HG02588 (cell line): Measurements from ENCODE around the gene EML1.
"Not testable (repeated sequence)": the region's sequence is repeated elsewhere in the genome, so short reads cannot be mapped to it uniquely, and the experiment has no call there.

Experiments
- ATAC-seq: cut with Tn5 transposase; IDR thresholded peaks from one replicate; pipeline ENCODE4 v1.9.1; 2021; ENCODE audit warnings: mild to moderate bottlenecking, moderate library complexity; ENCODE audit not compliant: unreplicated experiment

Gene EML1

DNA sequence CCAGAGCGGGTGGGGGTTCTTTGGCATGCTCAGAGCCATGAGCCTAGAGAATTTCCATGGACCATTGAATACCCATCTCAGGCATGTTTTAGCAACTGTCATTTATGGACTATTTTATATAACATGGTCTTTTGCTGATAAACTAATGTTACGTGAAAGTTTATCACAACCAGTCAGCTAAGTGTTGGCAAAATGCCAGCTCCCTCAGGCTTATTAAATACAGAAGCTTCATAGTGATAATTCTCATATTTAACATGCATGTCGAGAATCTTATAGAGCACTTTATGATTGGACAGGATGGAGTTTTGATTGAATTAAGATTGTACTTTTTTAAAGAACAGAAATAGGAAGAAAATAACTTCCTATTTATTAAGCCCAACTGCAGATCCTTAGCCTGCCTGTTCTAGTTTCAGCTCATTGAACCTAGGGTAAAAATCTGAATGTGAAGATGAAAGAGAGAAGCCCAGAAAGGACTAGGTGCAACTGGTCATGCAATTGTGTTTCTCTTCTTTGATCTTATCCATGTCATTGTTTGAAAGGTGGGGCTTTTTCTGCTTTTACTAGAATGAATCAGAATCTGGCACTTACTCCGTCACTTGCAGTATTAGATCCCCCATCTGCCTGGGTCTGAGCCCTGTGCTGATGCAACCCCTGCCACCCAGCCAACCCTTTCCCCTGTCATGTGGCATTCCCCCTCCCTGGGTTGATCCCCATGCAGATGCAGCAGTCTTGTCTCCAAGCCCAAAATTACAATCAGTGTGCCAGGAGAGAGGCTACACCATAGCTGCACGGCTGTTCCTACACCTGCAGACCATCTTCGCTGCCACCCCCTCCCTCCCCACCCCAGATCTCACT is 137.4 kb downstream of the EML1 start:
- peak; percentile 82 for ATAC-seq

DNA sequence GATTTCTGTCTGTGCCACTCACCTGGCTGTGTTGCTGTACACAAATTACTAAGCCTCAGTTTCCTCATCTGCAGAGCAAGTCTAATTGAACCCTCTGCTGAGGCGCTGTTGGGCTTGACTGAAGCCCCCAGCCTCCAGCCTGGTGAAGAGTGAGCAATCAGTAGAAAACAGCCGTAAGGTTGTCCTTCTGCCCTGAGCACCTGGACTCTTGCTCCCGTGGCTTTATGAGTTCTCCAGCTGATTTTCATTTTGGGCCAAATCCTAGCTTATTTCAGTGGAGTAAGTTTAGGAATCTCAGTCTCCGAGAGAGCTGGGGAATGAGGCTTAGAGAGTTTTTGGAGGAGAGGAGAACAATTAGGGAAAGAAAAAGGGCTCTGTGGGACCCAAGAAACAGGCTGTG is 138.1 kb downstream of the EML1 start:
- ATAC-seq: peak; percentile 6

DNA sequence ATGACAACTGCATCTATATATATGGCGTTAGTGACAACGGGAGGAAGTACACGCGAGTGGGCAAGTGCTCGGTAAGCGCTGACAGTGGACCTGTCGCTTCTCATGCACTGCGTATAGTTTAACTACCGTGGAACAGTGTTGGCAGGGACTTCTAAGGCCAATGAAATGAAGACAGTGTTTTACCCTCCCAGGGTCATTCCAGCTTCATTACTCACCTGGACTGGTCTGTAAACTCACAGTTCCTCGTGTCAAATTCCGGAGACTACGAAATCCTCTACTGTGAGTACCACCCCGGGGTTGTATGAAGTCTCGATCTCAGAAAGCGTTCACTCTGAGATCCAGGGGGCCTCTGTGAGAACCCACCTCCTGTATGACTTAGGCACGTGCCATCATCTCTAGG is 142.8 kb downstream of the EML1 start:
- ATAC-seq: no peak

DNA sequence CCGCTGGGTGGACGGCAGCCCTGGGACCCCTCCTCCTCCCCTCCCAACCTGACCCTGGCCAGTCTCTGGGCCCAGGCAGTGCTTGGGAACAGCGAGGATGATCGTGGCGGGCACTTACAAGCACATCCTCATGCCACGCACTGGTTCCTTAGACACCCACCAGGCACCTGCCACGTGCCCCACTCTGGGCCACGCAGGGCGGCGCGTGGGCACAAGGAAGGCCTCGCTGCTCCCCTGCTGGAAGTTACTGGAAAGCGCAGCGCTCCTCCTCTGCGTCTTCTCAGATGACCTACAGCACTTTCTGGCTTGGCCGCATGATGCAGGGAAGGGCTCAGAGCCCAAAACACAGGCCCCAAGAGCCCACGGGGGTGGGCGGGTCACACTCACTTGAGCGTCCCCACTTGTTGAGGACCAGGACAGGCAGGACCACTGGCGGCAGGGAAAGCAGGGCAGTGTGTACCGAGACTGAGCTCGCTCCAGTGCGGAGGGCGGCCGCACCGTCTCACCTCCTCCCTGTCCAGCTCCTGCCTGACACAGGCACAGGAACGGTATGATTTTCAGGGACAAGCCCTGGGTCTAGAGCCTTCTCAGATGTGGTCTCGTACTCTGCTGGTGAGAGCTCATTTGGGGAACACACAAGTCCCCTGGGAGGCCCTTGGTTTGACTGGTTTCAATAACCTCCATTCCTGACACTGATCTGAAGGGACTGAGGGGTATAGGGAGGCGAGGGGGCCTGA is 143.7 kb downstream of the EML1 start:
- peak; percentile 70 for ATAC-seq

DNA sequence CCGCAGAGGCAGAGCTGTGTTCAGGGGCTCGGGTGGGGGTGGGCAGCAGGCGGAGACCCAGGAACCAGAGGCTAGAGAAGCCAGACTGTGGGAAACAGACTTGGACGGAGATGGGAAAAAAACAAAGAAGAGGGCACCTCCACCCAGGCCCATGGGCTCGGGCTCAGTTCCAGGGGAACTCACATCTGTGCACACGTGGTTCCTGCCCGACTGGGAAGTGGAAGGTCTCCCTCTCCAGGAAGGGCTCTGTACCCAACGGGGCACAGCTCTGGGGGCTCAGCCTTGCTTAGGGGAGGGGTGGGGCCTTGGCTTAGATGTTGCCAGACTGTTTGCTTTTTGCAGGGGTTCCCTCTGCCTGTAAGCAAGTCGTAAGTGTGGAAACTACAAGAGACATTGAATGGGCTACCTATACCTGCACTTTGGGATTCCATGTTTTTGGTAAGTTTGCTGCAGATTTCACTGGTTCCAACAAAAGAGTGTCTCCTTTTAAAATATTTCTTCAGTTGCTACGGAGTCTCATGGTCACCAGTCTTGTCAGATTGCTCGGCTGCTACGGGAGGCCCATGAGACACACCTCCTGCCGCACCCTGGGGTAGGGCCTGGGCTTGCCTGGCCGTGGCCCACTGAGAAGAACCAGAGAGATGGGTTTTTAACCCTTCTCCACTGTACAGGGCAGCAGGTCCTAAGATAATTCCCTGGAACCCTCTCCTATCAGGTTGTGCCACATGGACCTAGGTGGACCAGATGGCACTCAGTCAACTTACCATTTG is 144.4 kb downstream of the EML1 start:
- ATAC-seq: peak; percentile 39

DNA sequence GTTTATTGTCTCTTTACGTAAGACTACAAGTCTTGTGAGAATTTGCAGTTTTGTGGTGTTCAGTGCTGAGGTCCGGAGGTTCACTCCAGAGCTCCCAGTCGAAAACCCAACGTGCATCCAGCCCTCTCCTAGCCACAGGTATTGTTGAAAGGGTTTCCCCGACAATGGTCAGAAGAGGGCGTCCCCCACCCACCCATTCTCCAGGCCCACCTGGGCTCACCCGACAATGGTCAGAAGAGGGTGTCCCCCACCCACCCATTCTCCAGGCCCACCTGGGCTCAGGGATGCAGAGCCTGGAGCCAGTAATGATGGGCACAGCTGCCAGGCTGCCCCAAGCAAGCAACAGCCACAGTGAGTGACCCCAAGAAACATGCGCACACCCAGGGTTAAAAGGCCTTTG is 145.2 kb downstream of the EML1 start:
- ATAC-seq: no peak

DNA sequence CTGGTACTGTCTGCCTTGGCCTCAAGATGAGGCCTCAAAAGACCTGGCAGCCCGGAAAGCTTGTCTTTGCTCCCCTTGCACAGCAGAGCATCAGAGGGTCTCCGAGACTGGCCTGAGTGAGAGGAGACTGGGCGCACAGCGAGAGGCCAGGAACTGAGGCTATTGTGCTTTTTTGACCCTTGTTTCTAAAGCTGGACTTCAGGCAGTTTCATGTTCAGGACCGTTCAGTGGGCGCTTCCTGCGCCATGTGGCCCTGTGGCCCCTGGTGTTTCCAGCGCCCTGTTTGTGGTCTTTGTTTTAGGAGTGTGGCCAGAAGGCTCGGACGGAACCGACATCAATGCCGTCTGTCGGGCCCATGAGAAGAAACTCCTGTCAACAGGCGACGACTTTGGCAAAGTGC is 145.7 kb downstream of the EML1 start:
- ATAC-seq: no peak

DNA sequence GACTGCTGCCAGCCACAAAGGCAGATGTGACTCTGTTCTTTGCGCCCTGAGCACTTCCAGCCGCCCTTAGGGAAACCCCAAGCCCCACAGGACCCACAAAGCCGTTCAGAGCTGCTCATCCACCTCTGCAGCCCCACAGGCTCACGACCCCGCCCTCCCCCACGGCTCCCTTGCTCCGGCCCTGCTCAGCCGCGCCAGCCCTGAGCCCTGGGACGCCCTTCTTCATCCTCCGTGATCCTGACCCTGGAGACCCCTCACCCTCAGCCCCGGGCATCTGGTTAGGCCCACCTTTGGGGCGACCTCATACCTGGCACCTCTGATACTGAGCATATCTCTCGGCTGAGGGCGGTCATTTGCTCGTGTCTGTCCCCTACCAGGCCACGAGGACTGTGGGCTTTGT is 146.2 kb downstream of the EML1 start:
- ATAC-seq: no peak

DNA sequence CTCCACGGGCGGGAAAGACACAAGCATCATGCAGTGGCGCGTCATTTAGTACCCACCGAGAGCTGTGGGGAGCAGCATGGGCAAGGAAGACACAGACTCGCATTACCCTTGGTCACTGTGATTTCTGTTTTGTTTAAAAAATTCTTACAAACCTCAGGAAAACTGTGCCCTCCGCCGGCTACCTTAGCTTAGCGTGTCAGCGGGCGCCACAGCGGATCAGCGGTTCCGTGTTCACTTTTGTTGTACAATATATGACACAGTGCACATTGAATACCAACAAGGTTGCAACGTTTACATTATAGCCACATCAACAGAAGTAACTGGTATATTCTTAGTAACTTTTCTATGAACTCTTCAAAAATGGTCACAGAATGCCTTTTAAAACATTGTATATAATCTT is 146.9 kb downstream of the EML1 start:
- no peak for ATAC-seq

DNA sequence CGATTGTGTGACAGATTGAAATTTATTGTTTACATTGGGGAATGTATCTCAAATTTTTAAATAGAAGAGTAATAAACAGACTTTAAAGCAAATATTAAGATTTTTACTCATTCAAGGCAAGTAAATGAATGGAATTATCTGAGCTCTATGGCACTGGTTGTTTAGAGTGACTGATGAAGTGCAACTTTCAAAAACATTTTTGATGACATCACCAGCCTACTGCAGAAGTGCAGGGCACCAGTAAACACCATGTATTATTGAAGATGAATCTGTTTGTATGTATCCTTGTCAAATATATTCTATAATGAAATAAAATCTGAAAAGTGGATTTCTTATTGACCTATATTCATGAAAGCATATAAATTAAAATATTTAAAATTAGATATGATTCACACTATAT is 148.0 kb downstream of the EML1 start:
- ATAC-seq: no peak

DNA sequence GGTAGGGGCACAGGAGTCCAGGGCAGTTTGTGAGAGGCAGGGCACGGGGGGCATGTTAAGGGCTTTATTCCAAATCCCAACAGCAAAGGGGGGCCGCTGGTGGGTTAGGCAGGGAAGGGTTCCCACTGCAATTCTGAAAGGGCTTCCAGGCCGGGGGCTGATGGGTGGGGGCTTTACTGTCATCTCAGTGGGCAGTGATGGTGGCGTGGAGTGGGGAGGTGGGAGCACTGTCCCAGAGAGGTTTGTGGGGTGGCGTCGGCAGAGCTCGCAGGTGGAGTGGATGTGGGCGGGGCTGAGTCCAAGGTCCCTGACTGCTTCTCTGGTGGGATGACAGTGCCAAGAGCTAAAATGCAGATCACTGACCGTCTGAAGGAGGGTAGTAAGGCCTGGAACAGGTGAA is 150.4 kb downstream of the EML1 start:
- no peak for ATAC-seq

DNA sequence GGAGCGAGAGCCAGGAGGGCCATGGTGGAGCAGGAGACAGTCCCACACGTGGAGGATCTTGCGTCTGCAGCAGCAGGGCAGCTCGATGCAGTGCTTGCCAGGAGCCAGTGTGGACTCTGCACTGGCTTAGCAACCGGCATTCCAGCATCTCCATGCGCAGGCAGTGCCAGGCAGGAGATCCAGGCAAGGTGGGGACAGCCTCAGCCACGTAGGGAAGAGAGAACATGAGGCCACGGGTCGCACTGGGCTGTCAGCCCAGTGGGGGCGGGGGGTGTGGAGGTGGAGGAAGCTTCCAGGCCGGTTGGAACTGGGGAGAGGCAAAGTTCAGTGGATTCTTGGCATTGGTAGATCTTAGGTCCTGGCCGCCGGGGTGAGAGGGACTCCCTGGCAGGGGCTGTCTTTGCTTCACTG is 151.0 kb downstream of the EML1 start:
- no peak for ATAC-seq

DNA sequence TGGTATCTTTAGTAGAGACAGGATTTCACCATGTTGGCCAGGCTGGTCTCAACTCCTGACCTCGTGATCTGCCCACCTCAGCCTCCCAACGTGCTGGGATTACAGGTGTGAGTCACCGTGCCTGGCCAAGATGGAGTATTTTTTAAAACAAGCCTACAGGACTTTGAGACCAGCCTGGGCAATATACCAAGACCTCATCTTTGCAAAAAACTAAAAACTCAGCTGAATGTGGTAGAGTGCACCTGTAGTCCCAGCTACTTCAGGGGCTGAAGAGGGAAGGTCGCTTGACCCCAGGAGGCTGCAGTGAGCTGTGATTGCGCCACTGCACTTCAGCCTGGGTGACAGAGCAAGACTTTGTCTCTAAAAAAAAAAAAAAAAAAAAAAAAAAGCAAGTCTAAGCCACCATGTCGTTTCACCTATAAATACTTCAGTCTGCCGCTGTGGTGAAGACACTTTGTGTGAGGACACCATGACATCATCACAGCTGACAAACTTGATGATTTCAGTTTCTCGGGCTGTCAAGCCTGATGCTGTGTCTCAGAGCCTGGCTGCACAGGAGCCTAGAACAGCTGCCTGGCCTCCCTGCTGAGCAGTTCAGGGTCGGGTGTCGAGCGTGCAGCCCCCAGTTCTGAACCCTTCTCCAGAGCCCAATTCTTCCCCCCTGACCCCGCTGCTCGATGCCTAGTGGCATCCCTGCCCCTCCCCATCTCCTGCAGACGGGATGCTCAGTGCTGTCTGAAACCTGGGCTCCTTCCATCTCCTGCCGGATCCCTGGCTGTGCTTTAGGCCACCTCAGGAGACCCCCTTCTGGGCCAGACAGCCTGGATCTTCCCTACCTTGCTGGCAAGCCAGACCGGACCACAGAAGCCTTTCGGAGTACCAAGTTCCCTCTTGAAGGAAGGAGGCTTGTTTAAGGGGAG is 152.8 kb downstream of the EML1 start:
- ATAC-seq: no peak

DNA sequence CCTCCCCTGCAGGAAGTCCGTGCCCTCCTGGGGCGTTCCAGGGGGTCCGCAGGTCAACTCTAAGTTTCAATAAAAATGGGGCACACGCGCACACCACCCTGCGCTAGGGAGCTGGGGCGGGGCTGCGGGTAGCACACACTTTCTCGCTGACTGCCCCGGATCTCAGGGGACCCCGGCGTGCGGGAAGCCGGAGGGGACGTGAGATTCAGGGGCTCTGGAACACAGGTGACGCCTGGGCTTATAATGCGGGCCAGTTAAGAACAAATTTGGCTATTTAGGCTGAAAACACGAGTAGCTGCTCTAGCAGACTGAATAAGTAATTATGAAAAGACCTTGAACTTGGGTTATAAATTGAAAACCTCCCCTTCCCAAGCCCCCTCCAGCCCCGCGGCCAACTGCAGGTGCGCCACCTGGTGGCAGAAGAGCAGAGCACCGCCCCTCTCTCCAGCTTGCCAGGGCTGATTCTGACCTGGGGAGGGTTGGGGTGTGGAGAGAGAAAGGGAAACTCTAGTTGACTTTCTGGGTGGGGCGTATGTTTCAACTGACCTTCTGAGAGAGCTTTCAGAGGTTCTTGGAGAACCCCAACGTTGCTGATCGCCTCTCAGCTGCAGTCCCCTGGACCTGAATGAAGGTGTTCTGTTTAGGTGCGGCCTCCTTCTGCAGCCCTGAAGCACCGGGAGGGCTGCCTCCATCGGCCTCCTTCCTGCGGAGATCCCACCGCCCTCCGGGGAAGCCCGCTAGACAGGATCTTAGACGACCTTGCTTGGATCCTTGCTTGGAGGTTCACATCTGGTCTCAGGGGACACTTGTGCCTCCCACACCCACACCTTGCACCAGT is 153.7 kb downstream of the EML1 start:
- ATAC-seq: peak; percentile 66

DNA sequence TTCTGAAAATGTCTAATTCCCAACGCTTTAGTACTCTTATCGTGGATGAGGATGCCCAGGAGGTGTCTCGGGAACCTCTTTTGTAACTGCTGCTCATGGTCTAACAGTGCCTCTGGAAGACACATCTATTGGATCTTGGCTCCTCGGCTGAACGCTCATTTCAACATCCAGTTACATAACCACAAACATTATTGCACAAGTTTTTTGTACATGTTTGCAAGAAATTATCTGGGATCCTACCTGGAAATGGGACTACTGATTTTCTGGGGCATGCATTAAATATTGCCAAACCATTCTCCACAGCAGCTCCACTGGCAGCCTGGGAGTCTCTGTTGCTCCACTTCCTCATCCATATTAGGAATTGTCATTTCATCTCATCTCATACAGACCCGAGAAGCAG is 154.5 kb downstream of the EML1 start:
- ATAC-seq: no peak

DNA sequence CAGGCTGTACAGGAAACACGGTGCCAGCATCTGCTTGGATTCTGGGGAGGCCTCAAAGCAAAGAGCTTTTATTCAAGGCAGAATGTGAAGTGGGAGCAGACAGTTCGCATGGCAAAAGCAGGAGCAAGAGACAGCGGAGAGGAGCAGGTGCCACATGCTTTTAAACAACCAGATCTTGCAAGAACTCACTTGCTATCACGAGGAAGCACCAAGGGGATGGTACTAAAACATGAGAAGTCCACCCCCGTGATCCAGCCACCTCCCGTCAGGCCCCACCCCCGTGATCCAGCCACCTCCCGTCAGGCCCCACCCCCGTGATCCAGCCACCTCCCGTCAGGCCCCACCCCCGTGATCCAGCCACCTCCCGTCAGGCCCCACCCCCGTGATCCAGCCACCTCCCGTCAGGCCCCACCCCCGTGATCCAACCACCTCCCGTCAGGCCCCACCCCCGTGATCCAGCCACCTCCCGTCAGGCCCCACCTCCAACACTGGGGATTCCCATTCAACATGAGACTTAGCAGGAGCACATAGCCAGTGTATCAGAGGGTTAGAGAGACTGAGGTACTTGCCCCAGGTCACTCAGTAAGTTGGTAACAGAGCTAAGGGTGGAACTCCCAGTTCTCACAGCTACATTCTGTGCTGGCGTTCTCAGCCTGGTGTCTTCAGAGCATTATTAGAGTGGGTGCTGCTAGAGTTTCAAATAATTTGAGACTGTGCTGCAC is 156.0 kb downstream of the EML1 start:
- not testable (repeated sequence) for ATAC-seq

DNA sequence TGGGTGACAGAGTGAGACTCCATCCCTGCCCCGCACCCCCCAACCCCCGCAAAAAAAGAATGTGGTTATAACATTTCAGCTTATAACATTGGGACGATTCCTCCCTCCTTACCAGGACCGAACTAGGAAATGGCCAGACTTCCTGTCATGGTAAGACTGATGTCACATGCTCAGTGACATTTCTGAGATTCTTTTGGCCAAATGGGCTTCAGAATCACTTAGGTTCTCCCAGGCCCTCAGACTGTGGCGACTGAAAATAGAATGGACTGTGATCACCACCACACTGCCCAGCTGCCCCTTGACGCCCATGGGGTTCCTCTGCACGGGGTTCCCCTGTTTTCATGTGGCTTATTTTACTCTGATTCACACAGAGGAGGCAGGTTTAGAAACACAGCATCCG is 157.0 kb downstream of the EML1 start:
- ATAC-seq: no peak

DNA sequence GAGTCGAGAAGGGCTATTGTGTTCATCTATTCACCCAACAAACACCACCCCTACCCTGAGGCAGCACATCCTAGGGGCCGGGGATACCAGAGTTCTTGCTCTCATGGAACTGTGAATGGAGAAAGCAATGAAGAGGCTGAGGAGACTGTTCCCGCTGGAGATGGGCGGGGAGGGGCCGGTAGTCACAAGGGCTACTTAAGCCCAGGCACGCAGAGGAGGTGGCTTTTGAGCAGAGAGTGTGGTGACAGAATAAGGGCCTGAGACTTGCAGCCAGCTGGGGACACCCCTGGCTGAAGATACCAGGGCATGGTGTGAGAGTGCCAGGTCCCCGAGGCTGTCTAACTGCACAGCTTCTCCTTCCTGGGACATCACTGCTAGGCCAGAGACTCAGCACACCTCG is 157.9 kb downstream of the EML1 start:
- no peak for ATAC-seq

DNA sequence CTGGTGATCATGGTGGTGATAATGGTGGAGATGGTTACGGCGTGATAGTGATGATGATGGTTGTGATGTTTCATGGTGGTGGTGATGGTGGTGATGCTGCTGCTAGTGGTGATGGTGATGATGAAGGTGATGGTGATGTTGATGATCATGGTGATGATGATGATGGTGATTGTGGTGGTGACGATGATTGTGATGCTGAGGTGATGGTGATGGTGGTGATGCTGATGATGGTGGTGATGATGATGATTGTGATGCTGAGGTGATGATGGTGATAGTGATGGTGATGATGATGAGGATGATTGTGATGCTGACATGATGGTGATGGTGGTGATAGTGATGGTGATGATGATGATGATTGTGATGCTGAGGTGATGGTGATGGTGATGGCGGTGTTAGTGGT is 158.8 kb downstream of the EML1 start:
- ATAC-seq: no peak
